ENCODE measurements around the gene SLC35G3.

DNA sequence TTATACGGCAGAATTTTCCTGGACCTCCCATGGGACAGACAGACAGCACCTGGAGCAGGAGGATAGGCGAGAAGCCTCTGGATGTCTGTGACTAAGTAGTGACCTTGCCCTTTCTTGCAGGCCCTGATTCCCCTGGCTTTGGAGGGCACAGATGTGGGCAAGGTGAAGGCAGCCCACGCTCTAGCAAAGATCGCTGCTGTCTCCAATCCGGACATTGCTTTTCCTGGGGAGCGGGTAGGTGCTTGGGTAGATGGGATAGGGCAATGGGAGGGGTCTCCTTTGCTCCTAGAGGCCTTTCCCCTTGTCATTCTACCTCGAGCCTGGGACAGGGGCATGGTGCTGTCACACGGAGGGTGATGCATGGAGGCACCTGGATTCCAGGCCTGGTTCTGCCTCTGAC is 17.3 kb downstream of the SLC35G3 start:
- TF ChIP-seq CTCF (conservative IDR thresholded peaks at IDR 0.05; ENCODE audit: low read depth, low read length): no peak
- TF ChIP-seq POLR2A (IDR thresholded peaks at IDR 0.05; ENCODE audit: low read depth, low read length): no peak
- TF ChIP-seq RAD21 (IDR thresholded peaks at IDR 0.05; ENCODE audit: low read length): no peak
- TF ChIP-seq RCOR1 (IDR thresholded peaks at IDR 0.05; ENCODE audit: insufficient replicate concordance, low read length): no peak
